Transverse colon (tissue), 4 donors: ENCODE results near the gene RAB6B.

ENCODE experiments used
- CTCF ChIP-seq, 5 experiments: fragments of 200-600 bp in 3 of 5; fragments of 450-650 bp in 2 of 5; sonication (generic) in 3 of 5; IDR thresholded peaks; 1 replicate in 2 of 5; 2 replicates in 3 of 5; pipeline ENCODE4 v1.5.1; 2016 to 2017; ENCODE audit warnings: antibody characterized with exemption in 5 of 5, inconsistent platforms in 3 of 5, mild to moderate bottlenecking in 2 of 5, moderate library complexity in 1 of 5
- EP300 ChIP-seq: sonication (generic); formaldehyde crosslinking; IDR thresholded peaks from one replicate; pipeline ENCODE4 v1.6.1; 2017; ENCODE audit warnings: antibody characterized with exemption, low read depth
- POLR2A ChIP-seq: fragments of 450-650 bp; IDR thresholded peaks from one replicate; pipeline ENCODE4 v1.6.1; 2016; ENCODE audit warnings: antibody characterized with exemption, mild to moderate bottlenecking, moderate library complexity
- POLR2AphosphoS5 ChIP-seq, 3 donors: sonication (generic); formaldehyde crosslinking; IDR thresholded peaks; one replicate each; pipeline ENCODE4 v1.6.1; 2016; ENCODE audit warnings: antibody characterized with exemption in 3 of 3

GRCh38 chr3:133868186-133868585 lies 27.5 kb downstream of the RAB6B start:
- TF ChIP-seq CTCF (IDR thresholded peaks at IDR 0.05) (no peak), POLR2AphosphoS5 (IDR thresholded peaks at IDR 0.05) (no peak), POLR2A (no peak), EP300 (no peak)
